ENCODE measurements around the gene EFCAB6.

The EFCAB6 gene

DNA sequence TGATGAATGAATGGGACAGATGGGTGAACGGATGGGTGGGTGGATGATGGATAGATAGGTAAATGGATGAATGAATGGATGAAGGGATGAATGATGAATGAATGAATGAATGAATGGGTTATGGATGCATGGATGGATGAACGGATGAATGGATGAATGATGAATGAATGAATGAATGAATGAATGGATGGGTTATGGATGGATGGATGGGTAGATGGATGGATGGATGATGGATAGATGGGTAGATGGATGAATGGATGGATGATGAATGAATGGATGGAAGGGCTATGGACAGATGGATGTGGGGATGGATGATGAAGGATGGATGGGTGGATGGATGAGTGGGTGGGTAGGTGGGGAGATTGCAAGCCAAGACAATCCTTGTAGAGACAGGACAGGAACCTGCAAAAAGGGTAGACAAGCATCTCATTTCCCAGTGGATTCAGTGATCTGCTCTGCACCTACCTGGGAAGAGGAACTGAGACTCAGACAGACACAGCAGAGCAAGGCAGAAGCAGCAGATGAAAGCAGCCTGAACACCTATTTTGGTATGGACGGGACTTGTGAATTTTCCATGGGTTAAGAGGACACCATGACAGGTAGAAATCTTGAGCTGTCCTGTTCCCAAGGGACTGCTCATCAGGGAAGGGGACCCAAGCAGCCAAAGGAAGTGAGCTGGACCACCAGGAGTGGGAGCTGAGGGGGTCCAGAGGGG lies 68.0 kb downstream of the EFCAB6 start:
- ATAC-seq, result no peak

- no peak for ATAC-seq
Measured at GRCh38 chr22:43743131-43743530, 69.0 kb downstream of the EFCAB6 start.

GRCh38 chr22:43742154-43742950 lies 69.8 kb downstream of the EFCAB6 start:
- ATAC-seq, result no peak

- ATAC-seq, result no peak
Measured at GRCh38 chr22:43740587-43741270, 71.4 kb downstream of the EFCAB6 start.

DNA sequence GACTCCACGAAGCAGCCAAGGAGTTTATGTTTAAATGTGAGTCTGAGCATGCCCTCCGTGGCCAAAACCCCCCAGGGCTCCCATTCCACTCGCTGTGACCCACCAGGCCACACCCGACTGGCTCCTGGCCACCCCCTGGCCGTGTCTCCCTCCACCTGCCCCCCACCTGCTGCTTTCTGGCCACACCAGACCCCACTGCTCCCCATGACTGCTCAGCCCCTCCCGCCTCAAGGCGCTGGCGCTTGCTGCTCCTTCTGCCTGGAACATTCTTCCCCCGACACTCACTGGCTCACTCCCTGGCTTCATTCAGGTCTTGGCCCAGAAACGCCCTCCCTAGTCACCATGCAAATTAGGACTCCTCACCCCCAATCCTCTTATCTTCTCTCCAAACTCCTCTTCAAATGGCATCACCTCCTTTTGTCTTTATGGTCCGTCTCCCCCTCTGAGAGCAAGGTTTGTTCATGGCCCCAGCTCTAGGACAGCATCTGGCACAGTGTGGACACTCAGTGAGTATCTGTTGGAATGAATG lies 72.2 kb downstream of the EFCAB6 start:
- no peak for ATAC-seq

DNA sequence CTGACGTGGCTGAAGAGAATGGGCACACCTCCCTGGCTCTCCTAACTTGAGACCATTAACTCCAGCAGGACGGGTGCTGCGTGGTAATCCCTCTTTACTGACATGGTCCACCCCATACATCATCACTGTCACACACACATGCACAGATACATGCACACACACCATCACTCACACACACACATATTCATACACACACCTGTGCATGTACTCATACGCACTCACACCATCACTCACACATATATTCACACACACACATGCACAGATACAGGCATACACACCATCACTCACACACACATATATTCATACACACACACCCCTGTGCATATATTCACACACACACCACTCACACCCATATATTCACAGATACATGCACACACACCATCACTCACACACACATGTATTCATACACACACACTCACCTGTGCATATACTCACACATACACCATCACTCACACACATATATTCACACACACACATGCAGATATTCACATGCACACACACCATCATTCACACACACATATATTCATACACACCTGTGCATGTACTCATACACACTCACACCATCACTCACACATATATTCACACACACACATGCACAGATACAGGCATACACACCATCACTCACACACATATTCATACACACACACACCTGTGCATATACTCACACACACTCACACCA lies 74.8 kb downstream of the EFCAB6 start:
- no peak for ATAC-seq

DNA sequence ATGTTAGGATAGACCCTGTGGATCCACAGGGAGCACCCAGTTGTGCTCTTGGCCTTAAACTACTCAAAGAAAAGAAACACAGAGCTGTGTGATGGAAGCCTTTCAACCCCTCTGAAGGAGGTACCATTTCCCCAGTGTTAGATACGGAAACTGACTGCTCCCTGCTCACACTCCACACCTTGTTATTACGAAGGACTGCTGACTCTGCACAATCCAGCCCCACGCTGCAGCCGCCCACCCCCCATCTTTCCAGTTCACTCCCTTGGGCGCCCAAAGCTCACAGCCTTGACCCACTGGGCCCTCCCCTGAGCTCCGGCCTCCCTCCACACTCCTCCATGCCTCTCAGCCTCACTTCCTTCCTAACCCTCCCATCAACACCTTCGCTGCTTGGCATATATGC lies 75.5 kb downstream of the EFCAB6 start:
- ATAC-seq, result no peak

DNA sequence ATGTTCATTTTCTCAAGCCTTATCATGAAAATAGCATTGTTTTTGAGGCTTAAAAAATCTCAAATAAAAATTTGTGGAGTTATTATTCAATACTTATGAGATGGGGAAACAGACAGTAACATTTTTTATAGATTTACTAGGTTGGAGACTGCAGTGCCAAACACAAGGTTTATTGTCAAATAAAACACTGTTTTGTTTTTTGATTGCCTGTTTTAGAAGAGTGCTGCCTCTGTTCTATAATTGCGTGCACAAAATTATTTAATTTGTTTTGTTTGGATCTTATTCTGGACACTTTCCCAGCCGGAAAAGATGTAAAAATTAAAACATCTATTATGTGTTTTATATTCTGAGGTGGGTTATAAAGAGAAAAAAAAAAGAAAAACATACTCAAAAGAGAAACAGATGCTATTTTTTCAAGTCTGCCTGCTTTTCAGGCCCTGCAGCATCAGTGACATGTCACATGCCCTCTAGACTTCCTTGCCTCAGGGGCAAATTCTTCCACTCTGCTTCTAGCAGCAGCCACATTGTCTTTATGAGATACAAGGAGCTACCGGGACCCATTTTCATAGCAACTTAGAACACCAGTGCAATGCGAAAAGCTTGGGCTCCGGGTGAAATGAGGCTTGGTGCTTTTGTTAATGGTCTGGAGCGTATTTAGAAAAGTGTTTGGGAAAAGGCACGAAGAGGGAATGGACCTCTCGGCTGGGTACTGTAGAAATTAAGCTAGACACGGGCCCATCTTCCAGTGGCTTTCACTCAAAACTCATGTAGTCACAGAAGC lies 77.5 kb downstream of the EFCAB6 start:
- ATAC-seq, result no peak

GRCh38 chr22:43733138-43733537 lies 79.0 kb downstream of the EFCAB6 start:
- ATAC-seq, result no peak

- no peak for ATAC-seq
Measured at GRCh38 chr22:43731988-43732387, 80.1 kb downstream of the EFCAB6 start.

DNA sequence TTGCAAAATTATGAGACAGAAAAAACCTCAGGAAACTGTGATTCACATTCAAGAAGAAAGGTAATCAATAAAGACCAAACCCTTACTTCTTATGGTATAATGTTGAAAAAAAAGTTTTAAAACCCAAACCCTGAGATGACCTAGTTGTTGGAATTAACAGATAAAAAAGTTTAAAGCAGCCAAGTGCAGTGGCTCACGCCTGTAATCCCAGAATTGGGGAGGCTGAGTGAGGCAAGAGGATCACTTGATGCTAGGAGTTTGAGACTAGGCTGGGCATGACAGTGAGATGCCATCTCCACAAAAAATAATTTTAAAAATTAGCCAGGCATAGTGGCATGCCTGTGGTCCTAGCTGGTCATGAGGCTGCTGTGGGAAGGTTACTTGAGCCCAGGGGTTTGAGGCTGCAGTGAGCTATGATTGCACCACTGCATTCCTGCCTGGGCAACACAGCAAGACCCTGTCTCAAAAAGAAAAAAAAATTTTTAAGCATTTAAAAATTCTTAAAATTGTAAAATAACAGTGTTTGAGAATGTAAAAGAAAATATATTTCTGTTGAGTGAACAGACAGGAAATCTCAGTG lies 85.1 kb downstream of the EFCAB6 start:
- ATAC-seq, result no peak

DNA sequence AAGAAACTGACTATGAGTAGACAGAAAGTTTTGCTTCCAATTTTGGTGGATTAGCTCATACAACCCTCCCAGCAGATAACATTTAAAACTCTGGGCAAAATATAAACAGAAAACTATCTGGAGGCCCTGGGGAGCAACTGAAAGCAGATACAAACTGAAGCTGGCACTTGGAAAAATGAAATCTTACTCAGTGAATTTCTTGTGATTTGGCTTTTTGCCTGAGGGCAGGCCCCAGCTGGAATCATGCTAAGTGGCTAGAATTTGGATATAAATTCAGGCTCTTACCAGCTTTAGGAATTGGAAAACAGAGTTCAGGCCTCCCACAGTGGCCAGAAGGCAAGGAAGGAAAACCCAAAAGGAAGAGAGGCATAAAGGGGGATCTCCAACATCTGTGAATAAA lies 85.8 kb downstream of the EFCAB6 start:
- no peak for ATAC-seq

- no peak for ATAC-seq
Measured at GRCh38 chr22:43723816-43724215, 88.3 kb downstream of the EFCAB6 start.

DNA sequence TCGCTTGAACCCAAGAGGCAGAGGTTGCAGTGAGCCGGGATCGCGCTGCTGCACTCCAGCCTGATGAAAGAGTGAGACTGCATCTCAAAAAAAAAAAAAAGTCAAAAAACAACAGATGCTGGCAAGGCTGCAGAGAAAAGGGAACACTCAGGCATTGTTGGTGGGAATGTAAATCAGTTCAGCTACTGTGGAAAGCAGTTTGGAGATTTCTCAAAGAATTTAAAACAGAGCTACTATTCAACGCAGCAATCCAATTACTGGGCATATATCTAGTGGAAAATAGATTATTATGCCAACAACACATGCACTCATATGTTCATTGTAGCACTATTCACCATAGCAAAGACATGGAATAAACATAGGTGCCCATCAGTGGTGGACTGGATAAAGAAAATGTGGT lies 89.7 kb downstream of the EFCAB6 start:
- no peak for ATAC-seq

DNA sequence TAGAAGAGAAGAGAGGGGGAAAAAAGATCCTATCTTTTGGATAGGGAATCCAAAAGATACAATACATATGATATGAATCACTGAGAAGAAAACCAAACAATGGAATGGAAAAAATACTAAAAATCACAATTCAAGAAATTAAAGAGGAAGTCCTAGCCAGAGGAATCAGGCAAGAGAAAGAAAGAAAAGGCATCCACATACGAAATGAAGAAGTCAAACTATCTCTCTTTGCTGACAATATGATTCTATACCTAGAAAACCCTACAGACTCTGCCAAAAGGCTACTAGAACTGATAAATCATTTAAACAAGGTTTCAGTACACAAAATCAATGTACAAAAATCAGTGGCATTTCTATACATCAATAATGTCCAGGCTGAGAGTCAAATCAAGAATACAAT lies 91.4 kb downstream of the EFCAB6 start:
- no peak for ATAC-seq

DNA sequence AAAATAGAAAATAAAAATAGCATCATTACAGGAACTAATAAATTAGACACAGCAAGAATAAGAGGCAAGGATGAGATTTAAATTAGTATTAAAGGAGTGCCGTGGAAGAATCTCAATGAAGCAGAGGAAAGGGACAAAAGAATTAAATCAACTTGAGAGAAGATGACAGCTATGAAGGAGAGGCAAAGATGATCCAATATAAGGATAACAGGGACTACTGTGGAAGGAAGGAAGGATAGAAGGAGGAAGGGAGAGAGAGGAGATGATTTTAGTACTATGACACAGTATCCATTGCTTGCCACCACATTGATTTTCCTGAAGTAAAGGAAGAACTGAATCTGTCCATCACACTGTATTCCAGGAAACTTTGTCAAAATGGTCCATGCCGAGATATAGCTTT lies 98.0 kb downstream of the EFCAB6 start:
- ATAC-seq, result no peak

- no peak for ATAC-seq
Measured at GRCh38 chr22:43711681-43712080, 100.4 kb downstream of the EFCAB6 start.

- no peak for ATAC-seq
Measured at GRCh38 chr22:43707648-43708047, 104.5 kb downstream of the EFCAB6 start.

GRCh38 chr22:43706571-43707328 lies 105.4 kb downstream of the EFCAB6 start:
- ATAC-seq, result no peak

- ATAC-seq, result no peak
Measured at GRCh38 chr22:43706151-43706550, 106.0 kb downstream of the EFCAB6 start.

DNA sequence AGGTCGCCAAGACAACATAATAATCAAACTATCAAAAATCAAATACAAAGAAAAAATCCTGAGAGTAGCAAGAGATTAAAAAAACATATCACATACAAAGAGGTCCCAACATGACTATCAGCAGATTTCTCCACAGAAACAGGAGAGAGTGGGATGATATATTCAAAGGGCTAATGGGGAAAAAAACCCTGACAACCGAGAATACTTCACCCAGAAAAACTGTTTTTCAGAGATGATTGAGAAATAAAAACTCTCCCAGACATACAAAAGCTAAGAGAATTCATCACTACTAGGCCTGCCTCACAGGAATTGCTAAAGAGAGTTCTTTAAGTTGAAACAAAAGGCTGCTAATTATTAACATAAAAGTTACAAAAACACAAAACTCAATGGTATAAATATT lies 108.1 kb downstream of the EFCAB6 start:
- no peak for ATAC-seq
